ENCODE data around the gene NEK8.

NEK8 gene

DNA sequence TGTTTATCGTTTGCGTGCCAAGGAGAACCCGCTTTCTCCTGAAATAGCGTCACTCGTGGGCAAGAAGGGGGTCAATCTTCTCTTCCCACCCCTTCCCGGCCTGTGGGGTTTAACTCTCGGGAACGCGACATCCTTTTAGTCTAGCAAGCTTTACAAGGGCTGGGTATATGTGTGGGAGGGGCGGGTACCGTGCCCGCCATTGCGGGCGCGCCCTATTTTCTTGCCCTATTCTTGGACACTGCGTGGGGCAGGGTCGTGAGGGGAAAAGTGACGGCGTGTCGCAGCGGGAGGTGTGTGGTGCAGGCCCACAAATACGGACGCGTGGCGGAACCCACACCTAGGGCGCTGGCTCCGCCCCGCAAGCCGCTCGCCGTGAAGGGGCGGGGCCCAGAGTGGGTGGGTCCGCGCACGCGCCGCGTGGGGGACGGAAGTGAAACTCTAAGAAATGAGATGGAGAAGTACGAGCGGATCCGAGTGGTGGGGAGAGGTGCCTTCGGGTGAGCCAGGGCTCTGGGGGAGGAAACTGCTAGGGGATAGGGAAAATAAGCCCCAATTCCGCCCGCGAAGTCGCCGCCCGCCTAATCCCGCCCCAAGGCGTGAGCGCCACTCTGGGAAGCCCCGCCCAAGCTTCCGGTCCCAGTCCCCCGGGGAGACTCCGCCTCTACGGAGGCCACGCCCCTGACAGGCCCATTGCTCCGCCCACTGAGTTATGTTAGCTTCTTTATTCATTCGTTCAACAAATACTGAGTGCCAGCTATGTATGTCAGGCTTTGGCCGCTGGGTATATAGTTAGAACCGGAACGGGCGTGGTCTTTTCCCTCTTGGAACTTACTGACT, at the start of gene NEK8:
Gene NEK8 (plus strand): TSS at position 425 of the 837 bp plus-strand sequence. CDS start 26 bp downstream, at position 451.
- H3K4me2 ChIP-seq (ENCODE audit: low read length), result peak within 1 kb of the TSS; percentile 91
- TF ChIP-seq CTCF (IDR thresholded peaks at IDR 0.05; ENCODE audit: low read length), result no peak
- TF ChIP-seq EZH2 (IDR thresholded peaks at IDR 0.05; ENCODE audit: borderline replicate concordance, low read length), result no peak
- no peaks in the 10 kb centered on the region for H3K9me2 ChIP-seq (ENCODE audit: low read depth, low read length)
- H3K4me3 ChIP-seq (ENCODE audit: low read depth, low read length, poor library complexity, severe bottlenecking), result peak within 1 kb of the TSS; percentile 66
- H4K20me1 ChIP-seq (ENCODE audit: insufficient read depth, low read length), result no peaks in the 10 kb centered on the region
- H3K9ac ChIP-seq (ENCODE audit: low read length), result peak within 1 kb of the TSS; percentile 78
- no peaks in the 10 kb centered on the region for H3K79me2 ChIP-seq (ENCODE audit: insufficient read depth, low read length)
- no peaks in the 10 kb centered on the region for H3K9me3 ChIP-seq (ENCODE audit: low read length)
- H3K4me1 ChIP-seq (ENCODE audit: insufficient read depth, low read length, severe bottlenecking), result peaks cover 39% of the 10 kb centered on the region
- peak within 1 kb of the TSS; percentile 97 for H3K27ac ChIP-seq (ENCODE audit: low read depth, low read length, poor library complexity, severe bottlenecking)
- H2AFZ ChIP-seq (ENCODE audit: low read length), result no peak within 1 kb of the TSS
- no peaks in the 10 kb centered on the region for H3K27me3 ChIP-seq (ENCODE audit: insufficient read depth, low read length)
- peaks cover 11% of the 10 kb centered on the region for H3F3A ChIP-seq (ENCODE audit: insufficient read depth, low read length)
- H3K36me3 ChIP-seq (ENCODE audit: insufficient read depth, low read length), result peaks cover 19% of the 10 kb centered on the region

DNA sequence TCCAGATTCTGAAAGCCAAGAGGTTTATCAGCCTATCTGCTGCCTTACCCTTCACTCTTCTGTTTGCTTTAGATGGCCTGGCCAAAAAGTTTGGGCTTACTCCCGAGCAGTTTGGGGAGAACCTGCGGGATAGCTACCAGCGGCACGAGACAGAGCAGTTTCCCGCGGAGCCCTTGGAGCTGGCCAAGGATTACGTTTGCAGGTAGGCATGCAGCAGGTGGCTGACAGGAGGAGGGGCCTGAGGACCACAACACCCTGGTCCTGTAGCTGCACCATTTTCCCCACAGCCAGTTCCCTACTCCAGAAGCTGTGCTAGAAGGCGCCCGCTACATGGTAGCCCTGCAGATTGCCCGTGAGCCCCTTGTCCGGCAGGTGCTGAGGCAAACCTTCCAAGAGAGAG, 45.9 kb upstream of the NEK8 start:
- H3K9ac ChIP-seq (ENCODE audit: low read length), result no peak overlapping the region
- no peak overlapping the region for H3K27ac ChIP-seq (ENCODE audit: low read depth, low read length, poor library complexity, severe bottlenecking)
- H3K9me2 ChIP-seq (ENCODE audit: low read depth, low read length), result no peaks in the 10 kb centered on the region
- TF ChIP-seq EZH2 (IDR thresholded peaks at IDR 0.05; ENCODE audit: borderline replicate concordance, low read length) (no peak), CTCF (IDR thresholded peaks at IDR 0.05; ENCODE audit: low read length) (no peak)
- H3K79me2 ChIP-seq (ENCODE audit: insufficient read depth, low read length), result no peaks in the 10 kb centered on the region
- no peaks in the 10 kb centered on the region for H3K4me1 ChIP-seq (ENCODE audit: insufficient read depth, low read length, severe bottlenecking)
- H3K9me3 ChIP-seq (ENCODE audit: low read length), result no peaks in the 10 kb centered on the region
- H3K4me3 ChIP-seq (ENCODE audit: low read depth, low read length, poor library complexity, severe bottlenecking), result no peak overlapping the region
- H2AFZ ChIP-seq (ENCODE audit: low read length), result no peak overlapping the region
- no peaks in the 10 kb centered on the region for H4K20me1 ChIP-seq (ENCODE audit: insufficient read depth, low read length)
- no peaks in the 10 kb centered on the region for H3K27me3 ChIP-seq (ENCODE audit: insufficient read depth, low read length)
- H3K36me3 ChIP-seq (ENCODE audit: insufficient read depth, low read length), result peaks cover 94% of the 10 kb centered on the region
- H3F3A ChIP-seq (ENCODE audit: insufficient read depth, low read length), result no peaks in the 10 kb centered on the region
- no peak overlapping the region for H3K4me2 ChIP-seq (ENCODE audit: low read length)

- H2AFZ ChIP-seq (ENCODE audit: low read length), result no peak overlapping the region
- no peaks in the 10 kb centered on the region for H3K4me1 ChIP-seq (ENCODE audit: insufficient read depth, low read length, severe bottlenecking)
- no peak overlapping the region for H3K4me3 ChIP-seq (ENCODE audit: low read depth, low read length, poor library complexity, severe bottlenecking)
- no peak overlapping the region for H3K27ac ChIP-seq (ENCODE audit: low read depth, low read length, poor library complexity, severe bottlenecking)
- H3K4me2 ChIP-seq (ENCODE audit: low read length), result no peak overlapping the region
- no peaks in the 10 kb centered on the region for H3F3A ChIP-seq (ENCODE audit: insufficient read depth, low read length)
- H3K9ac ChIP-seq (ENCODE audit: low read length), result no peak overlapping the region
- H4K20me1 ChIP-seq (ENCODE audit: insufficient read depth, low read length), result no peaks in the 10 kb centered on the region
- no peaks in the 10 kb centered on the region for H3K79me2 ChIP-seq (ENCODE audit: insufficient read depth, low read length)
- no peak for TF ChIP-seq CTCF (IDR thresholded peaks at IDR 0.05; ENCODE audit: low read length)
- no peak for TF ChIP-seq EZH2 (IDR thresholded peaks at IDR 0.05; ENCODE audit: borderline replicate concordance, low read length)
- no peaks in the 10 kb centered on the region for H3K9me3 ChIP-seq (ENCODE audit: low read length)
- H3K9me2 ChIP-seq (ENCODE audit: low read depth, low read length), result no peaks in the 10 kb centered on the region
- H3K36me3 ChIP-seq (ENCODE audit: insufficient read depth, low read length), result peaks cover 94% of the 10 kb centered on the region
- no peaks in the 10 kb centered on the region for H3K27me3 ChIP-seq (ENCODE audit: insufficient read depth, low read length)
These were observed 43.6 kb upstream of the NEK8 start for GRCh38 chr17:28684963-28685362.

All from OCI-LY1 (cell line).